ENCODE data around the gene TTC23.

The TTC23 gene

GRCh38 chr15:99157456-99157855 lies 91.9 kb downstream of the TTC23 start:
- H3K36me3 ChIP-seq (ENCODE audit: low read depth) = peaks cover 41% of the 10 kb centered on the region
- no peak overlapping the region for H3K4me3 ChIP-seq (ENCODE audit: severe bottlenecking)
- ATAC-seq (ENCODE audit: low read depth) (no peak), DNase-seq (ENCODE audit: low spot score) (no peak)
- no peak for TF ChIP-seq CTCF (IDR thresholded peaks at IDR 0.05; ENCODE audit: poor library complexity, severe bottlenecking)
- H3K27me3 ChIP-seq (ENCODE audit: insufficient read depth, poor library complexity, severe bottlenecking) = no peaks in the 10 kb centered on the region
- no peaks in the 10 kb centered on the region for H3K9me3 ChIP-seq (ENCODE audit: severe bottlenecking)
- H3K4me1 ChIP-seq (ENCODE audit: insufficient read depth, poor library complexity, severe bottlenecking) = peaks cover 10% of the 10 kb centered on the region
- no peak overlapping the region for H3K27ac ChIP-seq (ENCODE audit: poor library complexity, severe bottlenecking)

GRCh38 chr15:99155961-99156443 lies 93.4 kb downstream of the TTC23 start:
- H3K27ac ChIP-seq (ENCODE audit: poor library complexity, severe bottlenecking) = no peak overlapping the region
- H3K4me1 ChIP-seq (ENCODE audit: insufficient read depth, poor library complexity, severe bottlenecking) = peaks cover 10% of the 10 kb centered on the region
- H3K4me3 ChIP-seq (ENCODE audit: severe bottlenecking) = no peak overlapping the region
- peaks cover 34% of the 10 kb centered on the region for H3K36me3 ChIP-seq (ENCODE audit: low read depth)
- no peaks in the 10 kb centered on the region for H3K9me3 ChIP-seq (ENCODE audit: severe bottlenecking)
- ATAC-seq (ENCODE audit: low read depth) (peak; percentile 65), DNase-seq (ENCODE audit: low spot score) (no peak)
- no peaks in the 10 kb centered on the region for H3K27me3 ChIP-seq (ENCODE audit: insufficient read depth, poor library complexity, severe bottlenecking)
- no peak for TF ChIP-seq CTCF (IDR thresholded peaks at IDR 0.05; ENCODE audit: poor library complexity, severe bottlenecking)

- no peak overlapping the region for H3K4me3 ChIP-seq (ENCODE audit: severe bottlenecking)
- peaks cover 29% of the 10 kb centered on the region for H3K36me3 ChIP-seq (ENCODE audit: low read depth)
- no peaks in the 10 kb centered on the region for H3K9me3 ChIP-seq (ENCODE audit: severe bottlenecking)
- no peaks in the 10 kb centered on the region for H3K27me3 ChIP-seq (ENCODE audit: insufficient read depth, poor library complexity, severe bottlenecking)
- no peak for DNase-seq (ENCODE audit: low spot score)
- H3K27ac ChIP-seq (ENCODE audit: poor library complexity, severe bottlenecking) = no peak overlapping the region
- ATAC-seq (ENCODE audit: low read depth) = no peak
- H3K4me1 ChIP-seq (ENCODE audit: insufficient read depth, poor library complexity, severe bottlenecking) = peaks cover 10% of the 10 kb centered on the region
- TF ChIP-seq CTCF (IDR thresholded peaks at IDR 0.05; ENCODE audit: poor library complexity, severe bottlenecking) = no peak
These were observed 95.1 kb downstream of the TTC23 start for GRCh38 chr15:99154271-99154670.

GRCh38 chr15:99153026-99153535 lies 96.3 kb downstream of the TTC23 start:
- ATAC-seq (ENCODE audit: low read depth) (no peak), DNase-seq (ENCODE audit: low spot score) (peak; percentile 21)
- no peak for TF ChIP-seq CTCF (IDR thresholded peaks at IDR 0.05; ENCODE audit: poor library complexity, severe bottlenecking)
- H3K4me3 ChIP-seq (ENCODE audit: severe bottlenecking) = no peak overlapping the region
- H3K9me3 ChIP-seq (ENCODE audit: severe bottlenecking) = no peaks in the 10 kb centered on the region
- H3K36me3 ChIP-seq (ENCODE audit: low read depth) = peaks cover 29% of the 10 kb centered on the region
- H3K27ac ChIP-seq (ENCODE audit: poor library complexity, severe bottlenecking) = no peak overlapping the region
- H3K4me1 ChIP-seq (ENCODE audit: insufficient read depth, poor library complexity, severe bottlenecking) = peaks cover 10% of the 10 kb centered on the region
- H3K27me3 ChIP-seq (ENCODE audit: insufficient read depth, poor library complexity, severe bottlenecking) = no peaks in the 10 kb centered on the region

GRCh38 chr15:99151156-99151555 lies 98.2 kb downstream of the TTC23 start:
- DNase-seq (ENCODE audit: low spot score) (peak; percentile 37), ATAC-seq (ENCODE audit: low read depth) (no peak)
- H3K4me1 ChIP-seq (ENCODE audit: insufficient read depth, poor library complexity, severe bottlenecking) = peaks cover 6% of the 10 kb centered on the region
- TF ChIP-seq CTCF (IDR thresholded peaks at IDR 0.05; ENCODE audit: poor library complexity, severe bottlenecking) = no peak
- H3K36me3 ChIP-seq (ENCODE audit: low read depth) = peaks cover 29% of the 10 kb centered on the region
- no peaks in the 10 kb centered on the region for H3K9me3 ChIP-seq (ENCODE audit: severe bottlenecking)
- H3K27me3 ChIP-seq (ENCODE audit: insufficient read depth, poor library complexity, severe bottlenecking) = no peaks in the 10 kb centered on the region
- H3K4me3 ChIP-seq (ENCODE audit: severe bottlenecking) = no peak overlapping the region
- H3K27ac ChIP-seq (ENCODE audit: poor library complexity, severe bottlenecking) = no peak overlapping the region
